Measurements from ENCODE around the gene ZNF142.

DNA sequence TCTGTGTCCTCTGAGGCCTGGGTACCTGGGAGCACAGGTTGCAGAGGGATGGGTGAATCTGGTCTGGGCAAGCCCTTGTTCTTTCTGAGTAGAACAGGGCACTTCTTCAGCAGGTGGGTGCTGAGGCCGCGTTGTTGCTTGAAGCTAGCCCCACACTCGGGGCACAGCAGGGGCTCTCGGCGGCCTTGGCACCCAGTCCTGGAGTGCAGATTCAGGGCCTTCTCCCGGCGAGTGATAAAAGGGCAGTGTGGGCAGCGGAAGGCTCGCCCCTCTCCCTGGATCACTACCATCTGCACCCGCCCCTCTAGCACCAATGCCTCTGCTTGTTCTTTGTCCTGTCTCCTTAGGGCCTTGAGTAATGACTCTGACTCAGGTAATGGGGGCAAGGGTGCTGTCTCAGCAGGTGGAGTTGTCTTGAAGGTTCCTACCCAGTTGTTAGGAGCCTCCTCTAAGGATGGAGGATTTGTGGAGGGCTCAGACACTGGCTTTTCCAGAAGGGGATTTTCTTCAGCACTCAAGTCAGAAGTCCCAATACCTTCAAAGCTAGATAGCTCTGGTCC lies 15.6 kb downstream of the ZNF142 start:
- TF ChIP-seq EP300 (IDR thresholded peaks at IDR 0.05; ENCODE audit: borderline replicate concordance in 1 of 2, low read depth in 2 of 2, low read length in 2 of 2) (no peak), TCF12 (IDR thresholded peaks at IDR 0.05; ENCODE audit: low read depth, low read length) (no peak), SUZ12 (IDR thresholded peaks at IDR 0.05; ENCODE audit: low read length) (no peak), CHD2 (IDR thresholded peaks at IDR 0.05; ENCODE audit: low read length) (no peak)
- TF ChIP-seq, protein P1, sequence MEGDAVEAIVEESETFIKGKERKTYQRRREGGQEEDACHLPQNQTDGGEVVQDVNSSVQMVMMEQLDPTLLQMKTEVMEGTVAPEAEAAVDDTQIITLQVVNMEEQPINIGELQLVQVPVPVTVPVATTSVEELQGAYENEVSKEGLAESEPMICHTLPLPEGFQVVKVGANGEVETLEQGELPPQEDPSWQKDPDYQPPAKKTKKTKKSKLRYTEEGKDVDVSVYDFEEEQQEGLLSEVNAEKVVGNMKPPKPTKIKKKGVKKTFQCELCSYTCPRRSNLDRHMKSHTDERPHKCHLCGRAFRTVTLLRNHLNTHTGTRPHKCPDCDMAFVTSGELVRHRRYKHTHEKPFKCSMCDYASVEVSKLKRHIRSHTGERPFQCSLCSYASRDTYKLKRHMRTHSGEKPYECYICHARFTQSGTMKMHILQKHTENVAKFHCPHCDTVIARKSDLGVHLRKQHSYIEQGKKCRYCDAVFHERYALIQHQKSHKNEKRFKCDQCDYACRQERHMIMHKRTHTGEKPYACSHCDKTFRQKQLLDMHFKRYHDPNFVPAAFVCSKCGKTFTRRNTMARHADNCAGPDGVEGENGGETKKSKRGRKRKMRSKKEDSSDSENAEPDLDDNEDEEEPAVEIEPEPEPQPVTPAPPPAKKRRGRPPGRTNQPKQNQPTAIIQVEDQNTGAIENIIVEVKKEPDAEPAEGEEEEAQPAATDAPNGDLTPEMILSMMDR (IDR thresholded peaks at IDR 0.05; ENCODE audit: control extremely low read depth in 1 of 3, insufficient read depth in 1 of 3, low read depth in 1 of 3, low read length in 3 of 3) = no peak

All from H1 (cell line).